GM18505 (cell line): ENCODE results near the gene GLT6D1.
"Not testable (repeated sequence)": the region's sequence is repeated elsewhere in the genome, so short reads cannot be mapped to it uniquely, and the experiment has no call there.

Source experiments
- ATAC-seq: cut with Tn5 transposase; IDR thresholded peaks from one replicate; pipeline ENCODE4 v1.9.1; 2021; ENCODE audit not compliant: unreplicated experiment
- POLR2A ChIP-seq: IDR thresholded peaks from 4 replicates; pipeline ENCODE4 v1.6.1; 2011; ENCODE audit warnings: borderline replicate concordance; ENCODE audit not compliant: insufficient read depth, insufficient read length; ENCODE audit errors: extremely low read depth

Gene GLT6D1

DNA sequence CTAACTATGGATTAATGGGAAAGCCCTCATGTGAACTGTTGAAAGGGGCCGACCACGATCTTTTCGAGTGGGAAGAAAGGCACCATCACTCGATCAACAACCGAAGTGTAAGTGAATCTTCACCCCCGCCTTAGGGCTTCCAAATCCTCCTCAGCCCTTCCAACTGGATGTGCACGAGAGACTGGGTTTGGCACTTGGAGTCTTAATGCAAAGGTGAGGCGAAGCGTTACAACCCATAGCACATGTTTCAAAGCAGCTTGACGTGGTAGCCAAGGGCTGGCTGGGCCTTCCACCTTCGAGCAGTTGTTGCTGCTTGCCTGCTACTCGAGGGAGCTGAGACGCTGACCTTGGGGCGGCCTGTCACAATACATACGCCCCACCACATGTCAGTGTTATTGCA, 18.1 kb upstream of the GLT6D1 start:
- ATAC-seq = no peak
- no peak for TF ChIP-seq POLR2A

DNA sequence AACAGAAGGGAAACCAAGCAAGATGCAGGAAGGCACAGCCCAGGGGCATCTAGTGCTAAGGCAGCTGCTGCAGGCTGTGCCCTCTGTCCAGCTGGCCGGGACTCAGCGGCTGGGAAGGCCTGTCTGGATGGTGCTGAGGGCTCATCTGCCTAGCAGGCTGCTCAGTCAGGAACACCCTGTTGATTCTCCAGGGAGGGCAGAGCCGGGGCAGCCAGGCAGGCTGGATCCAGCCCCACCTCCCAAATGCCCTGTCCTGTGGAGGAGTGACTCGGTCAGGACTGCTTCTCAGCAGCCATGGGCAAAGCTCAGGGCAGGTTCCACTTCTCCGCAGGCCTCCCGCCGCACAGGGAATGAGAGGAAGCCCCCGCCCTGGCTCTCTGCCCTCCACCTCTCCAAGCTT, 16.0 kb upstream of the GLT6D1 start:
- TF ChIP-seq POLR2A = no peak
- ATAC-seq = no peak

DNA sequence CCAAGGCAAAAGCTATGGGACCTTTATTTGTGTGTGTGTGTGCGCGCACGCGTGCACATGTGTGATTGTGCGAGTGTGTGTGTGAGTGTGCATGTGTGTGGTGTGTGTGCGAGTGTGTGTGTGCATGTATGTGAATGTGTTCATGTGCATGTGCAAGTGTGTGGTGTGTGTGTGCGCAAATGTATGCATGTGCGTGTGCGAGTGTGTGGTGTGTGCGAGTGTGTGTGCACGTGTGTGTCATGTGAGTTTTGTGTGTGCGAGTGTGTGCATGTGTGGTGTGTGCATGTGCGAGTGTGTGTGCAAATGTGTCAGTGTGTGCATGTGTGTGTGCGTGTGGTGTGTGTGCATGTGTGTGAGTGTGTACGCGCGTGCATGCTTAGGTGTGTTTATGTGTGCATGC, 11.1 kb upstream of the GLT6D1 start:
- no peak for TF ChIP-seq POLR2A

DNA sequence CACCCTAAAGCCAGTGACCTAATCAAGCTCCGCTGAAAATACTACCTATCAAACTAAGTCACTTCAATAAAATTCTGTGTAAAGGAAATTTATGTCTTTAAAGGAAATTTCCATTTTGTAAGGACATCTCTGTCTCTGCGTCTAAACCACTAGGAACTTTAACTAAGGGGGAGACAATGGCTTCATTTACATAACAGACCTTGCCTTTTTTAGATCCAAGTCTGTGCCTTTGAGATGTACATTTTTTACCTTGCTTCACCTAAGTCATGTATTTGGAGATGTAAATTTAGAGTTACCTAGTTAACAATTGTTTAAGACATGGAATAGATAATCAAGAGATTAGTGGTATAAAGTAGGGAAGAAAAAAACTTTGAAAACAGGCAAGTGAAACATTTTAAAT, 10.2 kb upstream of the GLT6D1 start:
- TF ChIP-seq POLR2A = no peak
- ATAC-seq = no peak

More for the DNA sequence above, 11.1 kb upstream of the GLT6D1 start:
- no peak for ATAC-seq

DNA sequence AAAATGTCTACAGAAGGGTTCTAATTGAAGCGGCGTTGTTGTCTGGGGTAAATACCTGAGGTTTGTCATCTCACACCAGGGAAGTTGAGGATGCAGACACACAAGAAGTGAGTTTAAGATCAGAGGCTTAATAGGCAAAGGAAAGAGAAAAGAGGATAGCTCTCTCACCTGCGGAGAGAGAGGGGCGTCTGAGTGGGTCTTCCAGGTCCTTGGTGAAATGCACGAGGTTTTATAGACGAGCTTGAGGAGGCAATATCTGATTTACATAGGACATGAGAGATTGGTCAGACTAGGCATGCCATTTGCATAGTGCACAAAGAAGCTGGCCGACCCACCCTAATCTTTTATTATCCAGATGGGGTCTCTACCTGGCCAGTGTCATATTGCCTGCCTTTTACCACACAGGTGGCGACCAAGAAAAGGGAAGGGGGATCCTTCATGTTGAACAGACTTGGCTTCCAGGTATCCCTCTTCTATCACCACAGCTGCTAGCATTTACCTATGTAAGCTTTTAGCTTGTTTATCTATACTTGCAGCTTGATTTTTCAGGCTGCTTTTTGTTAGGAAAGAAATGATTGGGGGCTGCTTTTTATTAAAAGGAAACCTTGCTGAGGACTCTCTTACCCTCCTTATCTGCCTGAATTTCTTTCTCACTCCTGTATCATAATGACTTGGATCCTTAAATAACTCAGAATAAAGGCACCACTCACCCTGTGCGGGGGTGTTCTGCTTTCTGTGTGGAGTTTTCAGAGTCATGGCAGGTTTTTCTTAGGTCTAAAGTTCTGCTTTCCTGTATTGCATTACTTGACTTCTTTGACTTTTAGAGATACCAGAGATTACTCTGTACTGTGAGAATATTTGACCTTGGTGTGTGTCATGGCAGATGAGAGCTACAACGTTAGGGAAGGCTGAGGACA, 9.4 kb upstream of the GLT6D1 start:
- no peak for TF ChIP-seq POLR2A
- ATAC-seq = no peak

DNA sequence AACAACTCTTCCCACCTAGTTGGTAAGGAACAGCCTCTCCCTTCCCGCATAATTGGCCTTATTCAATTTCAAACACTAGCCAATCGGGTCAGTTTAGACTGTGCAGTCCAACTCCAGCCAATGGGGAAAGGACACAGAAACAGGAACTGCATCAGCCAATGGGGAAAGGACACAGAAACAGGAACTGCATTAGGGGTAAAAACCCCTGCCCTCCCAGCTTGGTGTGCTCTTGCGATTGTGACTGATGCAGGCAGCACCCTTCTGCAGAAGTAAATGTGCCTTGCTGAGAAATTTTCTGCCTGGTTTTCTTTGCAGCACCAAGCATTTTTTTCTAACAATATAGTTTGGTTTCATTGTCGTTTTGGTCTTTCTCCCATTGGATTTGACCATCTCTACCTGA, 8.5 kb upstream of the GLT6D1 start:
- ATAC-seq = no peak
- TF ChIP-seq POLR2A = no peak

DNA sequence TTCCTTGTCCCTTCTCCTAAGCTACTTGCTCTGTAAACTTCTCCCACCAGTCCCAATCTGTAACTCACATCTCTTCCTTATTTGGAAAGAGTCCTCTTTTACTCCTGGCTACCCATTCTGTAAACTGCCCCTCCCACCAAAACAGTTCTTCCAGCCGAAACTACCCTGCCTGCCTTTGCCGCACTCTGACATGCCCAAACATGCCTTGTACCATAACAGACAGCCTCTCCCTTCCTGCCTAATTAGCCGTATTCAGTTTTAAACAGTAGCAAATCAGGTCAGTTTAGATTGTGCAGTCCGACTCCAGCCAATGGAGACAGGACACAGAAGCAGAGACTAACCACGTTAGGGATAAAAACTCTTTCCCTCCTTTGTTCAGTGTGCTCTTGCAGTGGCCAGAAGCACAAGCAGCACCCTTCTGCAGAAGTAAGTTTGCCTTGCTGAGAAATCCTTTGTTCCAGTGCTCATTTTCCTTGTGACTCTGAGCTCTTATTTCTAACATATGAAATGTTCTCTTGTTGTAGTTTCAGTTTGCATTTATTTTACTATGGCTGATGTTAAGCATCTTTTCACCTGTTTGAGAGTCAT, 5.4 kb upstream of the GLT6D1 start:
- TF ChIP-seq POLR2A = no peak

DNA sequence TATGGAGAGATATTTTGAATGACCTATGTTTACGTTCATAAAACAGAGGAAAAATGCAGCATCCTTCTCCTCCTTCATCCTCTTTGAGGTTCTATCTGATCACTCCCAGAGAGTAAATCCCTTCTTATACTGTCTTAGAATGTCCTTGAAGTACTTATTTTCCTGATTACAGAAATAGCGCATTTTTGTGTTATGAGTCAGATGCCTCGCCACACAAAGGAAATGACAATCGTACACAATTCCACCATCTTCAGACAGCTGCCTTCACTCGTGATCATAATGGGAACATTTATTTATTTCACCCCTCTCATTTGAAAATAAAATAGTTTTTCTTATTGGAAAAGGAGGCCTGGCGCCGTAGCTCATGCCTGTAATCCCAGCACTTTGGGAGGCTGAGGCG, 2.4 kb upstream of the GLT6D1 start:
- no peak for ATAC-seq
- no peak for TF ChIP-seq POLR2A

More for the DNA sequence above, 5.4 kb upstream of the GLT6D1 start:
- no peak for ATAC-seq

DNA sequence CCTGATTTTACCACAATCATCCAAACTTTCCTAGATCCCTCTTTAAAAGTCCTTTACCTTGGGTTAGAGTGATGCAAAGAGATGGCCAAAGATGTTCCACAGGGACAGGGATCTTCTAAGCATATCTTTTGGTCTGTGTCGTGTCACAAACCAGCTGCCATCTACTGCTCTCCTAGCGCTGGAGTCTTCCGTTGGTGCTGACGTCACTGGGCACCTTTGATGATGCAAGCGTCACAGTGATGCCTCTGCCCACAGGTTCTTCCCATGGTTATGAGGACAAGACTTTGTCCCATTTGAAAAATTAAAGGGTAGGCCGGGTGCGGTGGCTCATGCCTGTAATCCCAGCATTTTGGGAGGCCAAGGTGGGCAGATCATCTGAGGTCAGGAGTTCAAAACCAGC, 1.7 kb upstream of the GLT6D1 start:
- TF ChIP-seq POLR2A = no peak
- ATAC-seq = no peak

DNA sequence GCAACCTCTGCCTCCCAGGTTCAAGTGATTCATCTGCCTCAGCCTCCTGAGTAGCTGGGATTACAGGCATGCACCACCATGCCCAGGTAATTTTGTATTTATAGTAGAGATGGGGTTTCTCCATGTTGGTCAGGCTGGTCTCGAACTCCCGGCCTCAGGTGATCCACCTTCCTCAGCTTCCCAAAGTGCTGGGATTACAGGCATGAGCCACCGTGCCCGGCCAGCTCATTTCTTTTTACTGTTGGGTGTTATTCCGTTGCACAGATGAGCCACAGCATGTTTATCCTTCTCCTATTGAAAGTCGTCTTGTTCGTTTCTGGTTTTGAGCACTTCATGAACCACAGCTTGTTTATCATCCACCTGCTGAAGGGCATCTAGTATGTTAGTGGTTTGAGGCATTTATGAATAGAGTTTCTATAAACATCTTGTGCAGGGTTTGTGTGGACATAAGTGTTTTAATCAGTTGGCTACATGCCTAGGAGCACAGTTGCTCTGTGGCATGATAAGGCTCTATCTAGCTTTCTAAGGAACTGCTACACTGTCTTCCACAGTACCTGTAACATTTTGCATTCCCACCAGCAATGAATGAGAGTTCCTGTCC, 2.3 kb downstream of the GLT6D1 start:
- ATAC-seq = not testable (repeated sequence)

DNA sequence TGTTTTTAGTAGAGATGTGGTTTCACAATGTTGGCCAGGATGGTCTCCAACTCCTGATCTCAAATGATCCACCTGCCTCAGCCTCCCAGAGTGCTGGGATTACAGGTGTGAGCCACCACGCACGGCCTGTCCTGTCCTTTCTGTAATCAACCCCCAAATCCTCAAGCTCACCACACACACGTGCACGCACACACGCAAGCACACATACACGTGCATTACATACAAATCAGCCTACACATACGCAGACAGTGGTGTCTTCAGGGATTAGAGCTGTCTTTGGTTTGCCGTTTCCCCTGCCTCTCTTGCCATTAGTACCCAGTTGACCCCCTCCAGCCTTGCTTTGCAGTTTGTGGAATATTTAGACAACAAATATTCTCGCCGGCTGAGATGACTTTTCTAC, 6.5 kb downstream of the GLT6D1 start:
- no peak for ATAC-seq
- TF ChIP-seq POLR2A = no peak

DNA sequence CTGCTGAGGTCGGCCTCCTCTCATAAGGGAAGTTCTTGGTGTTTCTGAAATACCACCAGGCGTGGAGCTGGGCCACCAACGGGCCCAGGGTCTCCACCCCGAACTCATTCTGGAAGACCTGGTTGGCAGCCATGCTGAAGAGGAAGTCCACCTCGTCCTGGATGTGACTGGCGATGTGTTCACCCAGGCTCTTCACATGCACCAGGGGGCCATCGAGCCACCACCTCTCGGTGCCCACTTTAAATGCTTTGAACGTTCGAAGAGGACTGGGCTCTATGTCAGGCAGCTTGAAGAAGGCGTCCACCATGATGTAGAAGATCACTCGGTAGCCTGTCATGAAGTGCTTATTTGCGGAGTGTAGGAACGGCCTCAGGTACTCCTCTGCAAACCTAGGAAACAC, 15.1 kb downstream of the GLT6D1 start:
- TF ChIP-seq POLR2A = no peak
- ATAC-seq = no peak

DNA sequence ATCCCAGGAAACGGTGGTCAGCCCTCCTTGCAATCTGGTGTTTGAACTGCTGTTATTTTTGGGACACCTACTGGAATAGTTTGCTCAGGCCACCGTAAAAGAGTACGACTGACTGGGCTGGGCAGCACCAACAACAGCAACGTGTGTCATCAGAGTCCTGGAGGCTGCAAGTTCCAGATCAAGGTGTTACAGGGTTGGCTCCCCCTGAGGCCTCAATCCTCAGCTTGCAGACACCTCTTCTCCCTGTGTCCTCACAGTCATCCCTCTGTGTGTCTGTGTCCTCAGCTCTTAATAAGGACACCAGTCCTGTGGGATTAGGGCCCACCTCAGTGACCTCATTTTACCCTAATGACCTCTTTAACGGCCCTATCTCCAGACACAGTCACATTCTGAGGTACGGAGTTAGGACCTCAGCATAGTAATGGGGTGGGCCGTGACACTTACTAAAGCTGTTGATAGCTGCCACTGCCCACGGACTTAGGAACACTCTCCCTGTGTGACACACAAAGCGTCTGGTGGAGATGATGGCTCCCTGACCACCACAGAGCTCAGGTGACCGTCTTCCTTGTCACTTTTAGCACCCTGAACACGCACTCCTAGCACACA, 16.8 kb downstream of the GLT6D1 start:
- ATAC-seq = no peak
- TF ChIP-seq POLR2A = no peak
